Astrocyte of the cerebellum (primary cell): ENCODE data around the gene KRTAP5-9.
"Not testable (repeated sequence)": the region's sequence is repeated elsewhere in the genome, so short reads cannot be mapped to it uniquely, and the experiment has no call there.

Source experiments
- DNase-seq: peaks from one replicate; pipeline ENCODE4 v3.0.0-alpha.2; 2011; ENCODE audit warnings: low read depth
- H3K4me3 ChIP-seq: 2 replicates; pipeline ENCODE4 v1.5.1; 2011; ENCODE audit warnings: mild to moderate bottlenecking, low read depth, low read length, moderate library complexity
- in situ Hi-C: cut with HindIII; loops from 2 replicates; pipeline ENCODE4 v1.10.0; 2017; ENCODE audit warnings: low sequenced_read_pairs
- TF ChIP-seq, protein P1 (sequence below): IDR thresholded peaks from 2 replicates; pipeline ENCODE4 v1.5.1; 2012; ENCODE audit warnings: low read length, low read depth, moderate library complexity, mild to moderate bottlenecking; ENCODE audit errors: missing control alignments

KRTAP5-9 gene

DNA sequence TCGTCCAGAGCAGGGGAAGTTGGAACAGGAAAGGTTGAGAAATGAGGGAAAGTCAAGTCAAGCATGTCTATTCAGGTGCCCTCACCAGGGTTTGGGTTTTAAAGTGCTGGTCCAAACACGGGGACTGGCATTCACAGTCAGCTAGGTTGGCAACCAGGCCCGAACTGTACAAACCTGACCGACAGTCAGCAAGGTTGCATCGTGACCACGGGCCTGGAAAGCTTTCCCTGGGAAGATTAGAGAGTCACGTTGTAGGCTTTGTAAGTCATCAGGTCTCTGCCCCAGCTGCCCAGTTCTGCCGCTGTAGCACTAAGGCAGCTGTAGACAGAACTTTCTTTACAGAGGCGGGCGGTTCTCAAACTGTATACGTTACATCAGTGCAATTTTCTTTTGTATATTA, 24.6 kb downstream of the KRTAP5-9 start:
- no peak overlapping the region for H3K4me3 ChIP-seq
- TF ChIP-seq, protein P1, sequence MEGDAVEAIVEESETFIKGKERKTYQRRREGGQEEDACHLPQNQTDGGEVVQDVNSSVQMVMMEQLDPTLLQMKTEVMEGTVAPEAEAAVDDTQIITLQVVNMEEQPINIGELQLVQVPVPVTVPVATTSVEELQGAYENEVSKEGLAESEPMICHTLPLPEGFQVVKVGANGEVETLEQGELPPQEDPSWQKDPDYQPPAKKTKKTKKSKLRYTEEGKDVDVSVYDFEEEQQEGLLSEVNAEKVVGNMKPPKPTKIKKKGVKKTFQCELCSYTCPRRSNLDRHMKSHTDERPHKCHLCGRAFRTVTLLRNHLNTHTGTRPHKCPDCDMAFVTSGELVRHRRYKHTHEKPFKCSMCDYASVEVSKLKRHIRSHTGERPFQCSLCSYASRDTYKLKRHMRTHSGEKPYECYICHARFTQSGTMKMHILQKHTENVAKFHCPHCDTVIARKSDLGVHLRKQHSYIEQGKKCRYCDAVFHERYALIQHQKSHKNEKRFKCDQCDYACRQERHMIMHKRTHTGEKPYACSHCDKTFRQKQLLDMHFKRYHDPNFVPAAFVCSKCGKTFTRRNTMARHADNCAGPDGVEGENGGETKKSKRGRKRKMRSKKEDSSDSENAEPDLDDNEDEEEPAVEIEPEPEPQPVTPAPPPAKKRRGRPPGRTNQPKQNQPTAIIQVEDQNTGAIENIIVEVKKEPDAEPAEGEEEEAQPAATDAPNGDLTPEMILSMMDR: no peak
- in situ Hi-C loops: no loop called here
- no peak for DNase-seq

GRCh38 chr11:71574418-71574817, 26.2 kb downstream of the KRTAP5-9 start:
- H3K4me3 ChIP-seq: no peak overlapping the region
- no peak for DNase-seq
- TF ChIP-seq, protein P1: no peak
- in situ Hi-C loops: no loop called here

GRCh38 chr11:71575723-71576424, 27.7 kb downstream of the KRTAP5-9 start:
- in situ Hi-C loops: no loop called here
- TF ChIP-seq, protein P1: no peak
- no peak overlapping the region for H3K4me3 ChIP-seq
- DNase-seq: no peak

DNA sequence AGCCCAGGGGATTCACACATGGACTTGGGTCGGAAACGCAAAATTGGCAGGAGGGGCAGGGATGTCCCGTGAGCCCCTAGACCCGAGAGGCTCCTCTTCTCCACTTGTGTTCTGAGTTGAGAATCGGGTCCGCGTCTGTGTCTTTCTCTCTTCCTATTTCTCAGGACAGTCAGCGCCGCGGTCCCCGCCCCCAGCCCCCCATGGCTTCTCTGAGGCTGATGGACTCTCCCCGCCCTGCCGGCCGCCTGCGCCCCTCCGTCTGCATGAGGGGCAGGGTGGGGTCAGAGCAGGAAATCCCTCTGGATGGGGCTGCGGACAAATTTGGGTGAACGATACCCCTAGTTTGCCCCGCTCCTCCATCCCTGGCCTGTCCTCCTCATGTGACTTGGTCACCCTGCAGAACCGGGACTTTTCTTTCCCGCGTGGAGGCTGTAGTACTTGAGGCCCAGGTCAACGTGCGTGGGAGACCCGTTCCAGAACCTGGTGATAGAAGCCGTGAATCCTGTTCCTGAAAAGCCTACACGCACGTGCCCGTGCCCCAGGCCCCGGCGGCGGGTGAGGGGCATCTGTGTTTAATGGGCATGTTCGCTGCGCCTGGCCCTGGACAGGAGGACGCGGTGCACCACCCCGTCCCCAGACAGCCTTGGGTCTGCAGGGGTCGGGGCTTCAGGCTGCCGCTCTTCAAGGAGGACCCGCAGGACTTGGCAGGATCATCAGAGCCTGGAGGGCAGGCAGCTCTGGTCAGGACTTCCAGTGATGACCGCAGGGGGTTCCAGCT, 28.7 kb downstream of the KRTAP5-9 start:
- H3K4me3 ChIP-seq, DNase-seq, in situ Hi-C loops: not testable (repeated sequence)

DNA sequence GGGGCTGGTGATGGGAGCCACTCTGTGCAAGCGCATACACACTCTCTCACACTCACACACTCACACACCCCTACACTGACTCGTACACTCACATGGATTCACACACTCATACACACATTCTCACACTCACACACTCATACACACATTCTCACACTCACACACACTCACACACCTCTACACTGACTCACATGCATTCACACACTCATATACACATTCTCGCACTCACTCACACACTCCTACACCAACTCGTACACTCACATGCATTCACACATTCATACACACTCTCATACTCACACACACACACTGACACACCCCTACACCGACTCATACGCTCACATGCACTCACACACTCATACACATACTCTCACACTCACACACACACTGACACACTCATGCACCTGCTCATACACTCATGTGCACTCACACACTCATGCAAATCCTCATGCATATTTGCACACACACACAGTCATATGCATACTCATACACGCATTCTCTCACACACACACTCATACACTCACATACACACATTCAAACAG, 29.3 kb downstream of the KRTAP5-9 start:
- TF ChIP-seq, protein P1: no peak
- no peak overlapping the region for H3K4me3 ChIP-seq
- in situ Hi-C loops: no loop called here
- DNase-seq: no peak

DNA sequence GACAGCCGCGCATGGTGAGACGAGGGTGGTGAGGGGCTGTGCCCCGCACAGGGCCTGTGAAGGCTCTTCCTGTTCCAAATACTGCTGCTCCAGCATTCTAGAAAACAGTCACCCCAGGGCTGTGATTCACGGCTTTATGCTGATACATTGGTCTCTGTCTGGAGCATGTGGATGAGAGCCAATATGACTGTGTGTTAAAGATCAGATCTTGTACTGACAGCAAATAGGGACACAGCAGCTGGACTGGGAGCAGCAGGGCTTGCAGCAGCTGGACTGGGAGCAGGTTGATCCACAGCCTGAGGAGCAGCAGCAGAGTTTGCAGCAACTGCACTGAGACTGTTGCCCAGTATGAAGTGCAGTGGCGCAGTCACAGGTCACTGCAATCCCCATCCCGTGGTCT, 31.3 kb downstream of the KRTAP5-9 start:
- in situ Hi-C loops, DNase-seq, H3K4me3 ChIP-seq: not testable (repeated sequence)

DNA sequence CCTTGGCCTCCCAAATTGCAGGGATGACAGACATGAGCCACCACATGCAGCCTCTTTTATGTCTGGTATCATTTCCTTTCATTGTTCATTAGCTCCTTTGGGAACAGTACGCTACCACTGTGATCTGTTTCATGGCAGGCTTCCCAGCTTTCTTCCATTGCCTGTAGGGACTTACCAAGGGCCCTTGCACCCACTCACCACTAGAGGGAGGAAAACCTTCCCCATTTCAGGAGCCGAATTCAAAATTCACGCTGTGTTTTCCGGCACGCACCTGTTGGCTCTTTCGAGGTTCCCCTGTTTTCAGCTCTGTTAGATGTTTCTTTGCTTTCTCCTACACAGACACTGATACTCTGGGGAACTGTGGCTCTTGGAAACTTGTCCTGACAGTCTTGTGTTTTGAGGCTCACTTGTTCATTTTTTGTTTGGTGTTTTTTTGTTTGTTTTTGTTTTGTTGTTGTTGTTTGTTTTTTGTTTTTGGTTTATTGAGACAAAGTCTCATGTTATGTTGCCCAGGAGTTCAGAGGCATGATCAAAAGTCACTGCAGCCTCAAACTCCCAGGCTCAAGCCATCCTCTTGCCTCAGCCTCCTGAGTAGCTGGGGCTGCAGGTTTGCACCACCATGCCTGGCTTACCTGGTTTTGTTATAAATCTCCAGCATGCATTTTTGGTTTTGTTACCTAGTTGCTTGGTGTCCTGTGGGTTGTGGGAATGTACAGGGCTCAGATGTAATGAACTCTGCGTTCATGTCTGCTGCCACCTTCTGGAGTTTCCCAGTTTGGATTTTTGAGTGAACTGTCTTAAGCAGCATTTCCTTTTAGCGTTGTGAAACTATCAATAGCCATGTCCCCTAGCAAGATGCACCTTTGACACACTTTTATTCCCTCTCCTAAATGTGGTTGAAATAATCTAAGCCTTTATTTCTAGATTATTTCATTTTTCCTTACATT, 32.1 kb downstream of the KRTAP5-9 start:
- TF ChIP-seq, protein P1: peak; percentile 91
- peak; percentile 45 for DNase-seq
- in situ Hi-C loops: no loop called here
- H3K4me3 ChIP-seq: no peak overlapping the region
